ENCODE data around the gene GLI3. TPM values are rescaled to one million over a fixed set of nuclear protein-coding genes. Genes with fewer than 3 reads are reported as not detected.

The GLI3 gene
- total and polyA plus RNA-seq, 12 donors, result 0.51 to 9.1 (median 5.3) TPM

- no peaks in the 10 kb centered on the region for H3K9me3 ChIP-seq
- H3K4me1 ChIP-seq, result peaks cover 0 to 33% (median 4%) of the 10 kb centered on the region in 9 donors
- intact Hi-C loops (cut with DNase I), result loop anchor here in 8 of 10 donors (2.0 to 10.0 kb wide), 7 partner anchors 35 to 857 kb away; no protein-coding TSS in a partner anchor
- H3K27me3 ChIP-seq, result no peaks in the 10 kb centered on the region
- TF ChIP-seq CTCF (IDR thresholded peaks at IDR 0.05), result no peak
- H3K27ac ChIP-seq, result no peak overlapping the region
- peaks cover 0 to 14% (median 0%) of the 10 kb centered on the region in 9 donors for H3K36me3 ChIP-seq
- ATAC-seq (no peak), DNase-seq (no peak)
- no peak overlapping the region for H3K4me3 ChIP-seq
- WGBS, 2 donors, result 90 to 91% methylated on average over 3 of the region's 3 CpGs
These were observed 259.3 kb downstream of the GLI3 start for GRCh38 chr7:41977661-41978060.

- DNase-seq, result peak in 1 of 2 donors; percentile 46
- no peak overlapping the region for H3K4me3 ChIP-seq
- H3K27ac ChIP-seq, result no peak overlapping the region
- ATAC-seq, result peak; percentile 56 to 84 (median 73)
- intact Hi-C loops (cut with DNase I), result loop anchor here in 8 of 10 donors (2.0 to 10.0 kb wide), 6 partner anchors 35 to 858 kb away; no protein-coding TSS in a partner anchor
- no peaks in the 10 kb centered on the region for H3K27me3 ChIP-seq
- peak; percentile 36 to 84 (median 70) for TF ChIP-seq CTCF (IDR thresholded peaks at IDR 0.05)
- H3K4me1 ChIP-seq, result peaks cover 0 to 32% (median 4%) of the 10 kb centered on the region in 9 donors
- H3K9me3 ChIP-seq, result no peaks in the 10 kb centered on the region
- WGBS, 2 donors, result 45 to 47% methylated on average over 9 of the region's 9 CpGs
- H3K36me3 ChIP-seq, result peaks cover 0 to 18% (median 0%) of the 10 kb centered on the region in 9 donors
These were observed 259.8 kb downstream of the GLI3 start for GRCh38 chr7:41977151-41977651.

- Histone ChIP-seq H3K4me3 (no peak overlapping the region), H3K27me3 (no peaks in the 10 kb centered on the region), H3K27ac (no peak overlapping the region), H3K4me1 (peaks cover 0 to 24% (median 4%) of the 10 kb centered on the region in 9 donors), H3K36me3 (peaks cover 0 to 25% (median 0%) of the 10 kb centered on the region in 9 donors), H3K9me3 (no peaks in the 10 kb centered on the region)
- intact Hi-C loops (cut with DNase I), result loop anchor here in 8 of 10 donors (2.0 to 10.0 kb wide), 6 partner anchors 34 to 858 kb away; no protein-coding TSS in a partner anchor
- WGBS, 2 donors, result 75 to 76% methylated on average over 2 of the region's 2 CpGs
- ATAC-seq (no peak), DNase-seq (no peak)
- TF ChIP-seq CTCF (IDR thresholded peaks at IDR 0.05), result no peak
These were observed 260.6 kb downstream of the GLI3 start for GRCh38 chr7:41976411-41976810.

GRCh38 chr7:41975849-41976248, 261.2 kb downstream of the GLI3 start:
- intact Hi-C loops (cut with DNase I), result loop anchor here in 8 of 10 donors (2.0 to 10.0 kb wide), 6 partner anchors 34 to 859 kb away; no protein-coding TSS in a partner anchor
- H3K9me3 ChIP-seq, result no peaks in the 10 kb centered on the region
- H3K4me3 ChIP-seq, result no peak overlapping the region
- DNase-seq (no peak), ATAC-seq (no peak)
- peaks cover 0 to 25% (median 0%) of the 10 kb centered on the region in 9 donors for H3K36me3 ChIP-seq
- no peak for TF ChIP-seq CTCF (IDR thresholded peaks at IDR 0.05)
- H3K27ac ChIP-seq, result no peak overlapping the region
- H3K4me1 ChIP-seq, result peaks cover 0 to 22% (median 4%) of the 10 kb centered on the region in 9 donors
- no peaks in the 10 kb centered on the region for H3K27me3 ChIP-seq
